ENCODE results near the gene CDH23. TPM values are rescaled to one million over a fixed set of nuclear protein-coding genes. Genes with fewer than 3 reads are reported as not detected.

CDH23 gene
- total RNA-seq, 4 donors from 2014 or later = 13.8 to 20.1 (median 17.3) TPM

GRCh38 chr10:71618176-71618575 lies 221.5 kb downstream of the CDH23 start:
- TF ChIP-seq POLR2A (IDR thresholded peaks at IDR 0.05) (no peak), CTCF (IDR thresholded peaks at IDR 0.05) (no peak), EP300 (IDR thresholded peaks at IDR 0.05) (no peak)
- Histone ChIP-seq H3K4me1 (peaks cover 0 to 36% (median 11%) of the 10 kb centered on the region in 4 donors), H3K4me3 (no peak overlapping the region), H3K27me3 (no peaks in the 10 kb centered on the region), H3K9me3 (no peaks in the 10 kb centered on the region), H3K27ac (no peak overlapping the region), H3K36me3 (no peaks in the 10 kb centered on the region)
- no peak for DNase-seq (ENCODE audit: low spot score in 2 of 2)
- WGBS, 2 donors = 87 to 93% methylated on average over 4 to 6 of the region's 6 CpGs

- peaks cover 0 to 36% (median 10%) of the 10 kb centered on the region in 4 donors for H3K4me1 ChIP-seq
- TF ChIP-seq POLR2A (IDR thresholded peaks at IDR 0.05) (no peak), EP300 (IDR thresholded peaks at IDR 0.05) (no peak), CTCF (IDR thresholded peaks at IDR 0.05) (no peak)
- no peak for DNase-seq (ENCODE audit: low spot score in 2 of 2)
- no peak overlapping the region for H3K4me3 ChIP-seq
- 70 to 73% methylated on average over 8 of the region's 8 CpGs for WGBS, 2 donors
- H3K27me3 ChIP-seq = no peaks in the 10 kb centered on the region
- no peak overlapping the region for H3K27ac ChIP-seq
- H3K9me3 ChIP-seq = no peaks in the 10 kb centered on the region
- no peaks in the 10 kb centered on the region for H3K36me3 ChIP-seq
Observed at GRCh38 chr10:71618598-71618997, 221.9 kb downstream of the CDH23 start.

GRCh38 chr10:71620642-71621041 lies 223.9 kb downstream of the CDH23 start:
- Histone ChIP-seq H3K4me1 (peaks cover 0 to 34% (median 9%) of the 10 kb centered on the region in 4 donors), H3K9me3 (no peaks in the 10 kb centered on the region), H3K4me3 (no peak overlapping the region), H3K27me3 (no peaks in the 10 kb centered on the region), H3K36me3 (no peaks in the 10 kb centered on the region), H3K27ac (peak overlapping the region; percentile 15 to 70 (median 17))
- DNase-seq (ENCODE audit: low spot score in 2 of 2) = peak in 1 of 2 donors; percentile 20
- no peak for TF ChIP-seq CTCF (IDR thresholded peaks at IDR 0.05)
- WGBS, 2 donors = 63 to 74% methylated on average over 6 to 7 of the region's 7 CpGs

- peaks cover 0 to 34% (median 9%) of the 10 kb centered on the region in 4 donors for H3K4me1 ChIP-seq
- WGBS, 2 donors = 36 to 51% methylated on average over 12 of the region's 12 CpGs
- peak; percentile 46 to 76 for DNase-seq (ENCODE audit: low spot score in 2 of 2)
Observed at GRCh38 chr10:71621231-71622153, 224.8 kb downstream of the CDH23 start.

More at GRCh38 chr10:71621231-71622153, 224.8 kb downstream of the CDH23 start:
- H3K36me3 ChIP-seq = no peaks in the 10 kb centered on the region
- no peaks in the 10 kb centered on the region for H3K9me3 ChIP-seq
- no peaks in the 10 kb centered on the region for H3K27me3 ChIP-seq
- TF ChIP-seq EP300 (IDR thresholded peaks at IDR 0.05) (peak in 1 of 2 donors; percentile 64), CTCF (IDR thresholded peaks at IDR 0.05) (no peak)
- no peak overlapping the region for H3K4me3 ChIP-seq
- peak overlapping the region in 2 of 4 donors; percentile 28 to 70 for H3K27ac ChIP-seq
